22Rv1 (cell line): ENCODE results near the gene NCOR1.

ENCODE experiments used
- CTCF ChIP-seq: fragments of 450-650 bp; IDR thresholded peaks from 2 replicates; pipeline ENCODE4 v1.5.1; 2017; ENCODE audit warnings: mild to moderate bottlenecking
- ZFX ChIP-seq: fragments of 450-650 bp; IDR thresholded peaks from 2 replicates; pipeline ENCODE4 v1.6.1; 2017; ENCODE audit warnings: antibody characterized with exemption, borderline replicate concordance

GRCh38 chr17:16085066-16085699 lies 130.2 kb downstream of the NCOR1 start:
- no peak for TF ChIP-seq CTCF
- TF ChIP-seq ZFX = no peak
